Loucy (cell line): ENCODE data around the gene SCN11A.

ENCODE experiments used
- H2AFZ ChIP-seq: fragments of 200-600 bp; sonication (generic); 2 replicates; pipeline ENCODE4 v1.6.0; 2016; ENCODE audit warnings: antibody characterized with exemption, mild to moderate bottlenecking, low read length, moderate library complexity
- H3F3A ChIP-seq: fragments of 200-600 bp; 2 replicates; pipeline ENCODE4 v1.6.0; 2016; ENCODE audit warnings: antibody characterized with exemption, low read depth, mild to moderate bottlenecking
- H3K27me3 ChIP-seq: fragments of 200-600 bp; sonication (generic); 2 replicates; pipeline ENCODE4 v1.6.1; 2014; ENCODE audit warnings: low read length, mild to moderate bottlenecking; ENCODE audit not compliant: insufficient read depth, poor library complexity, severe bottlenecking
- H3K36me3 ChIP-seq: fragments of 200-600 bp; sonication (generic); 2 replicates; pipeline ENCODE4 v1.6.1; 2016; ENCODE audit warnings: low read length; ENCODE audit not compliant: insufficient read depth
- H3K4me1 ChIP-seq: fragments of 200-600 bp; sonication (generic); 2 replicates; pipeline ENCODE4 v1.5.1; 2014; ENCODE audit warnings: low read length, mild to moderate bottlenecking; ENCODE audit not compliant: insufficient read depth, poor library complexity, severe bottlenecking
- H3K4me2 ChIP-seq: fragments of 200-600 bp; sonication (generic); 2 replicates; pipeline ENCODE4 v1.6.0; 2014; ENCODE audit warnings: antibody characterized with exemption, low read length, low read depth, mild to moderate bottlenecking; ENCODE audit not compliant: poor library complexity, severe bottlenecking
- H3K4me3 ChIP-seq: fragments of 200-600 bp; sonication (generic); 2 replicates; pipeline ENCODE4 v1.5.1; 2014; ENCODE audit warnings: low read length, mild to moderate bottlenecking, mixed read lengths; ENCODE audit not compliant: poor library complexity, severe bottlenecking
- H3K79me2 ChIP-seq: fragments of 200-600 bp; sonication (generic); 2 replicates; pipeline ENCODE4 v1.6.1; 2014; ENCODE audit warnings: low read length; ENCODE audit not compliant: insufficient read depth
- H3K9ac ChIP-seq: fragments of 200-600 bp; sonication (generic); 2 replicates; pipeline ENCODE4 v1.6.0; 2014; ENCODE audit warnings: mild to moderate bottlenecking, low read depth, low read length, moderate library complexity; ENCODE audit not compliant: poor library complexity, severe bottlenecking
- H3K9me2 ChIP-seq: fragments of 200-600 bp; sonication (generic); replicated peaks from 2 replicates; pipeline ENCODE4 v1.6.1; 2016; ENCODE audit warnings: low read depth, low read length, mixed read lengths
- H3K9me3 ChIP-seq: fragments of 200-600 bp; sonication (generic); 2 replicates; pipeline ENCODE4 v1.6.1; 2014; ENCODE audit warnings: mild to moderate bottlenecking, antibody characterized with exemption, low read length, low read depth; ENCODE audit not compliant: insufficient read depth
- H4K20me1 ChIP-seq: fragments of 200-600 bp; sonication (generic); 2 replicates; pipeline ENCODE4 v1.6.0; 2014; ENCODE audit warnings: antibody characterized with exemption, low read length, mild to moderate bottlenecking; ENCODE audit not compliant: insufficient read depth, poor library complexity, severe bottlenecking
- EZH2phosphoT487 ChIP-seq: fragments of 200-600 bp; IDR thresholded peaks from 2 replicates; pipeline ENCODE4 v1.6.1; 2018; ENCODE audit warnings: antibody characterized with exemption, mild to moderate bottlenecking, moderate library complexity, borderline replicate concordance
- TF ChIP-seq, protein P1 (sequence below): fragments of 200-600 bp; sonication (generic); conservative IDR thresholded peaks from 2 replicates; pipeline ENCODE4 v1.5.1; 2014; ENCODE audit warnings: mild to moderate bottlenecking, antibody characterized with exemption, low read length

SCN11A gene

GRCh38 chr3:39097716-39098472, 46.1 kb upstream of the SCN11A start:
- H3K4me1 ChIP-seq = no peaks in the 10 kb centered on the region
- H3K27me3 ChIP-seq = no peaks in the 10 kb centered on the region
- peaks cover 81% of the 10 kb centered on the region; the same call in 1 of the 2 replicates for H3K36me3 ChIP-seq
- no peaks in the 10 kb centered on the region for H3K9me3 ChIP-seq
- no peak for TF ChIP-seq EZH2phosphoT487
- TF ChIP-seq, protein P1, sequence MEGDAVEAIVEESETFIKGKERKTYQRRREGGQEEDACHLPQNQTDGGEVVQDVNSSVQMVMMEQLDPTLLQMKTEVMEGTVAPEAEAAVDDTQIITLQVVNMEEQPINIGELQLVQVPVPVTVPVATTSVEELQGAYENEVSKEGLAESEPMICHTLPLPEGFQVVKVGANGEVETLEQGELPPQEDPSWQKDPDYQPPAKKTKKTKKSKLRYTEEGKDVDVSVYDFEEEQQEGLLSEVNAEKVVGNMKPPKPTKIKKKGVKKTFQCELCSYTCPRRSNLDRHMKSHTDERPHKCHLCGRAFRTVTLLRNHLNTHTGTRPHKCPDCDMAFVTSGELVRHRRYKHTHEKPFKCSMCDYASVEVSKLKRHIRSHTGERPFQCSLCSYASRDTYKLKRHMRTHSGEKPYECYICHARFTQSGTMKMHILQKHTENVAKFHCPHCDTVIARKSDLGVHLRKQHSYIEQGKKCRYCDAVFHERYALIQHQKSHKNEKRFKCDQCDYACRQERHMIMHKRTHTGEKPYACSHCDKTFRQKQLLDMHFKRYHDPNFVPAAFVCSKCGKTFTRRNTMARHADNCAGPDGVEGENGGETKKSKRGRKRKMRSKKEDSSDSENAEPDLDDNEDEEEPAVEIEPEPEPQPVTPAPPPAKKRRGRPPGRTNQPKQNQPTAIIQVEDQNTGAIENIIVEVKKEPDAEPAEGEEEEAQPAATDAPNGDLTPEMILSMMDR = no peak
- peaks cover 5% of the 10 kb centered on the region for H4K20me1 ChIP-seq
- H3K4me3 ChIP-seq = no peak overlapping the region
- no peaks in the 10 kb centered on the region for H3K9me2 ChIP-seq
- no peak overlapping the region for H3K4me2 ChIP-seq
- no peak overlapping the region for H3K9ac ChIP-seq
- no peaks in the 10 kb centered on the region; the same call in 1 of the 2 replicates for H3K79me2 ChIP-seq
- no peaks in the 10 kb centered on the region for H3F3A ChIP-seq
- no peak overlapping the region for H2AFZ ChIP-seq

GRCh38 chr3:39096775-39097174, 45.0 kb upstream of the SCN11A start:
- H4K20me1 ChIP-seq = peaks cover 5% of the 10 kb centered on the region
- TF ChIP-seq EZH2phosphoT487 = no peak
- TF ChIP-seq, protein P1 = no peak
- H3K36me3 ChIP-seq = peaks cover 90% of the 10 kb centered on the region; the same call in 1 of the 2 replicates
- H3K9ac ChIP-seq = no peak overlapping the region
- no peak overlapping the region for H3K4me3 ChIP-seq
- no peaks in the 10 kb centered on the region for H3K4me1 ChIP-seq
- H3K9me2 ChIP-seq = no peaks in the 10 kb centered on the region
- no peaks in the 10 kb centered on the region for H3K27me3 ChIP-seq
- no peak overlapping the region for H3K4me2 ChIP-seq
- no peaks in the 10 kb centered on the region for H3F3A ChIP-seq
- no peaks in the 10 kb centered on the region for H3K9me3 ChIP-seq
- H3K79me2 ChIP-seq = no peaks in the 10 kb centered on the region
- no peak overlapping the region for H2AFZ ChIP-seq

GRCh38 chr3:39095778-39096177, 44.0 kb upstream of the SCN11A start:
- Histone ChIP-seq H3K27me3 (no peaks in the 10 kb centered on the region), H3K36me3 (peaks cover 96% of the 10 kb centered on the region; the same call in 1 of the 2 replicates), H3K4me2 (no peak overlapping the region), H3K4me1 (no peaks in the 10 kb centered on the region), H3K9me3 (no peaks in the 10 kb centered on the region), H2AFZ (no peak overlapping the region), H3K4me3 (no peak overlapping the region), H3K9me2 (no peaks in the 10 kb centered on the region), H3F3A (no peaks in the 10 kb centered on the region), H3K9ac (no peak overlapping the region), H3K79me2 (no peaks in the 10 kb centered on the region), H4K20me1 (no peaks in the 10 kb centered on the region)
- TF ChIP-seq, protein P1 = no peak
- no peak for TF ChIP-seq EZH2phosphoT487
